ENCODE measurements around the gene CRBN. TPM values are rescaled to one million over a fixed set of nuclear protein-coding genes. Genes with fewer than 3 reads are reported as not detected.

Gene CRBN
- total RNA-seq, 1 experiment from 2014 or later, result 53.8 TPM

DNA sequence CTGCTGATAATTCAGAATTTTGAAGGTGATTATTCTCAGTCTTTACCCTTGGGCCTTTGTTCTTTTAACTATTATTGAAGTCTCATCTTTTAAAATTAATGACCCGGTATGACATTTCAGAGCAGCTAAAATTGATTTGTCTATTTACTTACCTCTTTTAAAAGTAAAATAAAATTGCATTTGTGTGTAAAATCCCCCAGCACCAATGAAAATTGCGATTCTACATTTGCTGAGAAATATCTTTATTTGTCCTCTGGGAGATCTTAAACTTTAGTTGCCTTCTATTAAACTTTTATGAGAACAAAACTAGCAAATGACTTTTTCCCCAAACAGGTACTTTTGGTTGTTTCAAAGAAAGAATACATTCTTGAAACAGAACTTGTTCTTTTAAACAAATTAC lies 61.8 kb downstream of the CRBN start:
- Histone ChIP-seq H3K9me2 (replicated peaks; ENCODE audit: insufficient read depth, low read length) (no peaks in the 10 kb centered on the region), H3K4me1 (ENCODE audit: low read length) (no peaks in the 10 kb centered on the region), H3K36me3 (ENCODE audit: insufficient read depth, low read length) (no peaks in the 10 kb centered on the region), H4K20me1 (ENCODE audit: insufficient read depth, low read depth, low read length) (no peaks in the 10 kb centered on the region), H3K4me3 (ENCODE audit: low read length) (no peak overlapping the region), H3K79me2 (ENCODE audit: low read length) (no peaks in the 10 kb centered on the region), H2AFZ (ENCODE audit: low read length) (no peak overlapping the region), H3K27me3 (ENCODE audit: low read length) (no peaks in the 10 kb centered on the region), H3K9me3 (ENCODE audit: low read length) (no peaks in the 10 kb centered on the region), H3K9ac (ENCODE audit: low read length) (no peak overlapping the region), H3K27ac (ENCODE audit: low read length) (no peak overlapping the region), H3K4me2 (ENCODE audit: low read depth, low read length, poor library complexity, severe bottlenecking) (no peak overlapping the region)
- DNase-seq, result no peak

DNA sequence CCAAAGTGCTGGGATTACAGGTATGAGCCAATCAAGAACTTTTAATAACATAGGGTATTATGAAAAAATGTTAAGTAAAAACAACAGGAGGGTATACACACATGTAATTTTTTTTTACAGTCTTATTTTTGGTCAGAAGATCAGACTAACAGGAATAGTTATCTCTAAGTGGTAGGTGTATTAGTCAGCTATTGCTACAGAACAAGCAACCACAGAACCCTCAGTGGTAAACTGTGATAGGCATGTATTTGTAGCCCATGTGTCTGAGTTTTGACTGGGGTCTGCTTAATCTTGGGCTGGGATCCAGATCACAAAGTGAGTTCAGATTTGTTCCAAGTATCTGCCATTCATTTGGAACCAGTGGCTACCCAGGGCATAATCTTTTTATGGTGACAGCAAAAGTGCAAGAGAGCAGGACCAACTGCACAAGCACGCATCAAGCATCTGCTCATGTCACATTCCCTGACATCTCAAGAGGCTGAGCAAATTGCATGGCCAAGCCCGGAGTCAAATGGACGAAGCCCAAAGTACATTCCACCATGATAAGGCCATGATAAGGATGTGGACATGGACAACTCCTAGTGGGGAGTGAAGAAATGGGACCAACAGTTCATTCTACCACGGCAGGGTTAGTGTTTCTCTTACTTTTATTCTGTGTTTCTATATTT lies 66.3 kb downstream of the CRBN start:
- no peaks in the 10 kb centered on the region for H3K27me3 ChIP-seq (ENCODE audit: low read length)
- no peaks in the 10 kb centered on the region for H3K36me3 ChIP-seq (ENCODE audit: insufficient read depth, low read length)
- H3K4me1 ChIP-seq (ENCODE audit: low read length), result no peaks in the 10 kb centered on the region
- H3K9me2 ChIP-seq (replicated peaks; ENCODE audit: insufficient read depth, low read length), result no peaks in the 10 kb centered on the region
- H3K9ac ChIP-seq (ENCODE audit: low read length), result no peak overlapping the region
- H3K4me3 ChIP-seq (ENCODE audit: low read length), result no peak overlapping the region
- no peaks in the 10 kb centered on the region for H3K9me3 ChIP-seq (ENCODE audit: low read length)
- DNase-seq, result no peak
- no peak overlapping the region for H3K27ac ChIP-seq (ENCODE audit: low read length)
- no peaks in the 10 kb centered on the region for H4K20me1 ChIP-seq (ENCODE audit: insufficient read depth, low read depth, low read length)
- H3K4me2 ChIP-seq (ENCODE audit: low read depth, low read length, poor library complexity, severe bottlenecking), result no peak overlapping the region
- H2AFZ ChIP-seq (ENCODE audit: low read length), result no peak overlapping the region
- no peaks in the 10 kb centered on the region for H3K79me2 ChIP-seq (ENCODE audit: low read length)

- no peak for DNase-seq
- H3K9me2 ChIP-seq (replicated peaks; ENCODE audit: insufficient read depth, low read length), result no peaks in the 10 kb centered on the region
- no peak overlapping the region for H2AFZ ChIP-seq (ENCODE audit: low read length)
- no peaks in the 10 kb centered on the region for H3K27me3 ChIP-seq (ENCODE audit: low read length)
- no peaks in the 10 kb centered on the region for H3K79me2 ChIP-seq (ENCODE audit: low read length)
- H3K36me3 ChIP-seq (ENCODE audit: insufficient read depth, low read length), result no peaks in the 10 kb centered on the region
- no peak overlapping the region for H3K9ac ChIP-seq (ENCODE audit: low read length)
- H3K4me1 ChIP-seq (ENCODE audit: low read length), result no peaks in the 10 kb centered on the region
- H3K4me3 ChIP-seq (ENCODE audit: low read length), result no peak overlapping the region
- no peaks in the 10 kb centered on the region for H4K20me1 ChIP-seq (ENCODE audit: insufficient read depth, low read depth, low read length)
- H3K9me3 ChIP-seq (ENCODE audit: low read length), result no peaks in the 10 kb centered on the region
- H3K27ac ChIP-seq (ENCODE audit: low read length), result no peak overlapping the region
- no peak overlapping the region for H3K4me2 ChIP-seq (ENCODE audit: low read depth, low read length, poor library complexity, severe bottlenecking)
Observed at GRCh38 chr3:3110749-3111361, 68.6 kb downstream of the CRBN start.

- no peak within 1 kb of the TSS for H3K27ac ChIP-seq (ENCODE audit: low read length)
- no peaks in the 10 kb centered on the region for H3K36me3 ChIP-seq (ENCODE audit: insufficient read depth, low read length)
- H3K27me3 ChIP-seq (ENCODE audit: low read length), result no peaks in the 10 kb centered on the region
- H3K9me2 ChIP-seq (replicated peaks; ENCODE audit: insufficient read depth, low read length), result no peaks in the 10 kb centered on the region
- H3K4me1 ChIP-seq (ENCODE audit: low read length), result no peaks in the 10 kb centered on the region
- DNase-seq, result no peak
- no peaks in the 10 kb centered on the region for H3K79me2 ChIP-seq (ENCODE audit: low read length)
- H2AFZ ChIP-seq (ENCODE audit: low read length), result no peak within 1 kb of the TSS
- no peak within 1 kb of the TSS for H3K4me2 ChIP-seq (ENCODE audit: low read depth, low read length, poor library complexity, severe bottlenecking)
- H4K20me1 ChIP-seq (ENCODE audit: insufficient read depth, low read depth, low read length), result no peaks in the 10 kb centered on the region
- H3K9ac ChIP-seq (ENCODE audit: low read length), result no peak within 1 kb of the TSS
- H3K4me3 ChIP-seq (ENCODE audit: low read length), result no peak within 1 kb of the TSS
- no peaks in the 10 kb centered on the region for H3K9me3 ChIP-seq (ENCODE audit: low read length)
Observed at GRCh38 chr3:3110299-3110630, 69.2 kb downstream of the CRBN start, which contains the start of gene IL5RA. Gene IL5RA (minus strand): TSS chr3:3110374. CDS start chr3:3104984, 5,390 bp downstream.

GRCh38 chr3:3109407-3110298 lies 69.8 kb downstream of the CRBN start:
- H3K9ac ChIP-seq (ENCODE audit: low read length), result no peak overlapping the region
- no peaks in the 10 kb centered on the region for H4K20me1 ChIP-seq (ENCODE audit: insufficient read depth, low read depth, low read length)
- H3K79me2 ChIP-seq (ENCODE audit: low read length), result no peaks in the 10 kb centered on the region
- H3K4me2 ChIP-seq (ENCODE audit: low read depth, low read length, poor library complexity, severe bottlenecking), result no peak overlapping the region
- DNase-seq, result no peak
- no peak overlapping the region for H3K27ac ChIP-seq (ENCODE audit: low read length)
- no peak overlapping the region for H3K4me3 ChIP-seq (ENCODE audit: low read length)
- no peaks in the 10 kb centered on the region for H3K36me3 ChIP-seq (ENCODE audit: insufficient read depth, low read length)
- H3K4me1 ChIP-seq (ENCODE audit: low read length), result no peaks in the 10 kb centered on the region
- H3K9me2 ChIP-seq (replicated peaks; ENCODE audit: insufficient read depth, low read length), result no peaks in the 10 kb centered on the region
- H2AFZ ChIP-seq (ENCODE audit: low read length), result no peak overlapping the region
- no peaks in the 10 kb centered on the region for H3K27me3 ChIP-seq (ENCODE audit: low read length)
- H3K9me3 ChIP-seq (ENCODE audit: low read length), result no peaks in the 10 kb centered on the region

DNA sequence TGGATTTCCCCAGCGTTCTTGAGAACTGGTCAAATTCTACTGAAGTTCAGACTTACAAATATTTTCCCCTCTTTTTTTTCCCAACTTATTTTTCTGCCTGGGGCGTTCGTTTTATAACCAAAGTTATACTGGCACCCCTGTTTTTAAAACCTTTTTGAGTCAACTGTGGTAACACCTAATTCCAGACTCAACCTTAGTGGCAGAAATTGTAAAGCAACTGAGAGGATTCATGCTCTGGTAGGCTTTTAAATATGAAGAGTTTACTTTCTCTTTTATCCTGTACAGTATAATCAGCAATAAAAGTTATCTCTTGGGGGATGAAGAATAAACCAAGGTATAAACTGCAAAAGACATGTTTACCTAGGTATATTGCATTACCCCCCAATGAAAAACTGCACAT lies 71.6 kb downstream of the CRBN start:
- Histone ChIP-seq H3K4me2 (ENCODE audit: low read depth, low read length, poor library complexity, severe bottlenecking) (no peak overlapping the region), H3K27ac (ENCODE audit: low read length) (no peak overlapping the region), H4K20me1 (ENCODE audit: insufficient read depth, low read depth, low read length) (no peaks in the 10 kb centered on the region), H3K27me3 (ENCODE audit: low read length) (no peaks in the 10 kb centered on the region), H2AFZ (ENCODE audit: low read length) (no peak overlapping the region), H3K79me2 (ENCODE audit: low read length) (no peaks in the 10 kb centered on the region), H3K4me3 (ENCODE audit: low read length) (no peak overlapping the region), H3K9me2 (replicated peaks; ENCODE audit: insufficient read depth, low read length) (no peaks in the 10 kb centered on the region), H3K4me1 (ENCODE audit: low read length) (no peaks in the 10 kb centered on the region), H3K9me3 (ENCODE audit: low read length) (no peaks in the 10 kb centered on the region), H3K9ac (ENCODE audit: low read length) (no peak overlapping the region), H3K36me3 (ENCODE audit: insufficient read depth, low read length) (no peaks in the 10 kb centered on the region)
- DNase-seq, result no peak

DNA sequence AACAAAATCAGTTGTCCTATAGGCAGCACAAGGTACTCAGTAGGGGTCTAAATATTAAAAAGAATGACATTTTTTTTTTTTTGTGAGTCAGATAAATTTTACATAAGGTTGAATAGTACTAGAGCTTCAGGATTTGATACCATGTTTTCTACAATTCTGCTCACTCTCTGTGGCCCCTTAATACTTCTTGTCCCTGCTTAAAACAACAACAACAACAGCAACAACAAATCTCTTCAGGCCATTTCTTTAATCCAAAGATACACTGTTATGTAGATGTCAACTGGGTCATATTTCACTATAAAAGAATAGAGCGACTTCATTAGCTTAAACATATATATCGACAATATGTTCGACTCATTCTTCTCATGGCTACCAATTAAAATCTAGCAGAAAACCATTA lies 72.3 kb downstream of the CRBN start:
- no peaks in the 10 kb centered on the region for H3K27me3 ChIP-seq (ENCODE audit: low read length)
- no peaks in the 10 kb centered on the region for H3K79me2 ChIP-seq (ENCODE audit: low read length)
- H3K4me2 ChIP-seq (ENCODE audit: low read depth, low read length, poor library complexity, severe bottlenecking), result no peak overlapping the region
- no peak overlapping the region for H3K9ac ChIP-seq (ENCODE audit: low read length)
- DNase-seq, result no peak
- H3K36me3 ChIP-seq (ENCODE audit: insufficient read depth, low read length), result no peaks in the 10 kb centered on the region
- no peaks in the 10 kb centered on the region for H3K4me1 ChIP-seq (ENCODE audit: low read length)
- no peak overlapping the region for H3K27ac ChIP-seq (ENCODE audit: low read length)
- no peaks in the 10 kb centered on the region for H4K20me1 ChIP-seq (ENCODE audit: insufficient read depth, low read depth, low read length)
- no peaks in the 10 kb centered on the region for H3K9me3 ChIP-seq (ENCODE audit: low read length)
- H3K9me2 ChIP-seq (replicated peaks; ENCODE audit: insufficient read depth, low read length), result no peaks in the 10 kb centered on the region
- H3K4me3 ChIP-seq (ENCODE audit: low read length), result no peak overlapping the region
- H2AFZ ChIP-seq (ENCODE audit: low read length), result no peak overlapping the region

DNA sequence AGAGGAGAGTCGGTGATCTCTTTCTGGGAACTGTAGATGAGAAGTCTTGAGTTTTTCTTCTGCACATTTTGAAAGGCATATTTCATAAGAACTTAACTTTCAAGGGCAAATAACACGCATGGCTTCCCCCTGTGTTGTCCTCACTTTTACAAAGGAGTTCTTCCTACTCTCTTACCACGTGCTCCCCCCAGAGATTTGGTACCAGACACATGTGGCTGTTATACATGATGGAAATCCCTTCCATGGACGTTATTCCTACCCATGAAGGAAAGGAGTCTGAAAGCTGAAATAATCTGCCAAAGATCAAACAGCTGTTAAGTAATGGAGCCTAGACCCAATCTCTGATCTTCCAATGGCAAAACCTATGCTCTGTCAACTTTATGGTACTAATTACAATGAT lies 73.7 kb downstream of the CRBN start:
- Histone ChIP-seq H3K79me2 (ENCODE audit: low read length) (no peaks in the 10 kb centered on the region), H3K4me2 (ENCODE audit: low read depth, low read length, poor library complexity, severe bottlenecking) (no peak overlapping the region)
- DNase-seq, result no peak

More for the DNA sequence above, 73.7 kb downstream of the CRBN start:
- Histone ChIP-seq H3K27ac (ENCODE audit: low read length) (no peak overlapping the region), H3K36me3 (ENCODE audit: insufficient read depth, low read length) (no peaks in the 10 kb centered on the region), H2AFZ (ENCODE audit: low read length) (no peak overlapping the region), H3K27me3 (ENCODE audit: low read length) (no peaks in the 10 kb centered on the region), H3K9me2 (replicated peaks; ENCODE audit: insufficient read depth, low read length) (no peaks in the 10 kb centered on the region), H3K4me3 (ENCODE audit: low read length) (no peak overlapping the region), H3K9ac (ENCODE audit: low read length) (no peak overlapping the region), H3K4me1 (ENCODE audit: low read length) (no peaks in the 10 kb centered on the region), H3K9me3 (ENCODE audit: low read length) (no peaks in the 10 kb centered on the region), H4K20me1 (ENCODE audit: insufficient read depth, low read depth, low read length) (no peaks in the 10 kb centered on the region)

All from Karpas-422 (cell line).